Islet of Langerhans (tissue), 1 donor: ENCODE measurements around the gene ANKRD65.
"Not testable (repeated sequence)": the region's sequence is repeated elsewhere in the genome, so short reads cannot be mapped to it uniquely, and the experiment has no call there.

Experiments used
- FAIRE-seq: peaks from one replicate; lab custom pipeline; 2011; peaks lifted over from hg19 to GRCh38; lab: Jason Lieb, UNC

Gene ANKRD65

GRCh38 chr1:1421147-1421906 lies at the start of gene ANKRD65:
ANKRD65 (minus strand) TSS chr1:1421276; CDS start chr1:1421005, 271 bp downstream.
- no peak for FAIRE-seq

GRCh38 chr1:1468196-1468985 lies 47.3 kb upstream of the ANKRD65 start:
- FAIRE-seq = not testable (repeated sequence)

GRCh38 chr1:1463312-1463711 lies 42.2 kb upstream of the ANKRD65 start:
- no peak for FAIRE-seq

GRCh38 chr1:1462318-1462966 lies 41.4 kb upstream of the ANKRD65 start:
- no peak for FAIRE-seq

- no peak for FAIRE-seq
Observed at GRCh38 chr1:1461721-1462317, 40.7 kb upstream of the ANKRD65 start.

GRCh38 chr1:1460540-1461130 lies 39.6 kb upstream of the ANKRD65 start:
- no peak for FAIRE-seq

GRCh38 chr1:1459711-1460110 lies 38.6 kb upstream of the ANKRD65 start:
- FAIRE-seq = not testable (repeated sequence)

- FAIRE-seq = not testable (repeated sequence)
Observed at GRCh38 chr1:1459156-1459555, 38.1 kb upstream of the ANKRD65 start.

- FAIRE-seq = not testable (repeated sequence)
Observed at GRCh38 chr1:1456683-1457255, 35.7 kb upstream of the ANKRD65 start.

GRCh38 chr1:1455934-1456333 lies 34.9 kb upstream of the ANKRD65 start:
- not testable (repeated sequence) for FAIRE-seq

GRCh38 chr1:1455366-1455884 lies 34.3 kb upstream of the ANKRD65 start:
- FAIRE-seq = no peak

GRCh38 chr1:1454286-1455056 lies 33.4 kb upstream of the ANKRD65 start:
- not testable (repeated sequence) for FAIRE-seq

GRCh38 chr1:1452882-1453281 lies 31.8 kb upstream of the ANKRD65 start:
- no peak for FAIRE-seq

- not testable (repeated sequence) for FAIRE-seq
Observed at GRCh38 chr1:1452365-1452739, 31.3 kb upstream of the ANKRD65 start.

GRCh38 chr1:1451696-1452364 lies 30.8 kb upstream of the ANKRD65 start:
- FAIRE-seq = no peak

GRCh38 chr1:1450616-1451015 lies 29.5 kb upstream of the ANKRD65 start:
- FAIRE-seq = not testable (repeated sequence)

- no peak for FAIRE-seq
Observed at GRCh38 chr1:1449099-1449739, 28.1 kb upstream of the ANKRD65 start, which contains the start of gene ATAD3C. ATAD3C (plus strand) TSS chr1:1449689; CDS start chr1:1450684, 995 bp downstream.

GRCh38 chr1:1446631-1447030 lies 25.6 kb upstream of the ANKRD65 start:
- FAIRE-seq = not testable (repeated sequence)

- no peak for FAIRE-seq
Observed at GRCh38 chr1:1442069-1442770, 21.1 kb upstream of the ANKRD65 start.
